ENCODE results near the gene MAGOHB. TPM values are rescaled to one million over a fixed set of nuclear protein-coding genes. Genes with fewer than 3 reads are reported as not detected.
A peak's percentile ranks its signal among the peaks of the same experiment; 100 is the strongest.

Gene MAGOHB
- total RNA-seq, 1 donor from 2014 or later, result 30.5 TPM

- DNase-seq (ENCODE audit: low read depth), result peak; percentile 83
- peak overlapping the region; percentile 97 for H3K27ac Mint-ChIP-seq (ENCODE audit: unreplicated experiment)
- no peaks in the 10 kb centered on the region for H3K9me3 Mint-ChIP-seq (ENCODE audit: unreplicated experiment)
- FAIRE-seq, result peak; percentile 99
- H3K4me1 Mint-ChIP-seq (ENCODE audit: low read depth, unreplicated experiment), result peaks cover 34% of the 10 kb centered on the region
- Histone ChIP-seq H4K20me1 (ENCODE audit: insufficient read depth, low read length) (no peaks in the 10 kb centered on the region), H3K27me3 (ENCODE audit: insufficient read depth, low read length) (no peaks in the 10 kb centered on the region), H3K9me3 (ENCODE audit: insufficient read depth, low read depth, low read length) (no peaks in the 10 kb centered on the region), H3K79me2 (ENCODE audit: insufficient read depth, low read length) (no peaks in the 10 kb centered on the region), H3K4me2 (ENCODE audit: low read length) (peak overlapping the region; percentile 48), H3K36me3 (ENCODE audit: insufficient read depth, low read length) (no peaks in the 10 kb centered on the region), H3K9ac (ENCODE audit: low read length) (peak overlapping the region; percentile 34), H3K4me1 (ENCODE audit: insufficient read depth, low read length) (peaks cover 10% of the 10 kb centered on the region), H2AFZ (ENCODE audit: low read depth, low read length) (peak overlapping the region; percentile 6), H3K4me3 (ENCODE audit: insufficient read depth, low read depth, low read length) (no peak overlapping the region), H3K27ac (ENCODE audit: low read depth, low read length) (peak overlapping the region; percentile 76)
- no peak overlapping the region for H3K4me3 Mint-ChIP-seq (ENCODE audit: unreplicated experiment)
- H3K27me3 Mint-ChIP-seq (ENCODE audit: low read depth, unreplicated experiment), result no peaks in the 10 kb centered on the region
- H3K36me3 Mint-ChIP-seq (ENCODE audit: low read depth, unreplicated experiment), result no peaks in the 10 kb centered on the region
- TF ChIP-seq CTCF (IDR thresholded peaks at IDR 0.05; ENCODE audit: insufficient read depth, low read depth, low read length), result no peak
- no peak for TF ChIP-seq EZH2 (IDR thresholded peaks at IDR 0.05; ENCODE audit: insufficient read depth, low read length)
Observed at GRCh38 chr12:10618338-10618987, 5.1 kb upstream of the MAGOHB start.

GRCh38 chr12:10617863-10618262 lies 4.5 kb upstream of the MAGOHB start:
- Histone ChIP-seq H3K4me3 (ENCODE audit: insufficient read depth, low read depth, low read length) (no peak overlapping the region), H2AFZ (ENCODE audit: low read depth, low read length) (peak overlapping the region; percentile 40), H4K20me1 (ENCODE audit: insufficient read depth, low read length) (no peaks in the 10 kb centered on the region), H3K79me2 (ENCODE audit: insufficient read depth, low read length) (peaks cover 5% of the 10 kb centered on the region), H3K36me3 (ENCODE audit: insufficient read depth, low read length) (no peaks in the 10 kb centered on the region), H3K9me3 (ENCODE audit: insufficient read depth, low read depth, low read length) (no peaks in the 10 kb centered on the region), H3K4me2 (ENCODE audit: low read length) (peak overlapping the region; percentile 48), H3K9ac (ENCODE audit: low read length) (peak overlapping the region; percentile 34), H3K27ac (ENCODE audit: low read depth, low read length) (peak overlapping the region; percentile 76), H3K27me3 (ENCODE audit: insufficient read depth, low read length) (no peaks in the 10 kb centered on the region), H3K4me1 (ENCODE audit: insufficient read depth, low read length) (peaks cover 10% of the 10 kb centered on the region)
- TF ChIP-seq CTCF (IDR thresholded peaks at IDR 0.05; ENCODE audit: insufficient read depth, low read depth, low read length) (no peak), EZH2 (IDR thresholded peaks at IDR 0.05; ENCODE audit: insufficient read depth, low read length) (no peak)
- Mint-ChIP-seq H3K27me3 (ENCODE audit: low read depth, unreplicated experiment) (no peaks in the 10 kb centered on the region), H3K9me3 (ENCODE audit: unreplicated experiment) (no peaks in the 10 kb centered on the region), H3K4me1 (ENCODE audit: low read depth, unreplicated experiment) (peaks cover 34% of the 10 kb centered on the region), H3K36me3 (ENCODE audit: low read depth, unreplicated experiment) (no peaks in the 10 kb centered on the region), H3K27ac (ENCODE audit: unreplicated experiment) (peak overlapping the region; percentile 97), H3K4me3 (ENCODE audit: unreplicated experiment) (no peak overlapping the region)
- peak; percentile 41 for FAIRE-seq
- no peak for DNase-seq (ENCODE audit: low read depth)

- Histone ChIP-seq H3K9me3 (ENCODE audit: insufficient read depth, low read depth, low read length) (no peaks in the 10 kb centered on the region), H3K4me3 (ENCODE audit: insufficient read depth, low read depth, low read length) (no peak overlapping the region), H3K9ac (ENCODE audit: low read length) (no peak overlapping the region), H2AFZ (ENCODE audit: low read depth, low read length) (no peak overlapping the region), H3K79me2 (ENCODE audit: insufficient read depth, low read length) (peaks cover 28% of the 10 kb centered on the region), H3K27ac (ENCODE audit: low read depth, low read length) (no peak overlapping the region), H3K4me2 (ENCODE audit: low read length) (no peak overlapping the region), H4K20me1 (ENCODE audit: insufficient read depth, low read length) (no peaks in the 10 kb centered on the region), H3K36me3 (ENCODE audit: insufficient read depth, low read length) (no peaks in the 10 kb centered on the region), H3K27me3 (ENCODE audit: insufficient read depth, low read length) (no peaks in the 10 kb centered on the region), H3K4me1 (ENCODE audit: insufficient read depth, low read length) (peaks cover 17% of the 10 kb centered on the region)
- FAIRE-seq (no peak), DNase-seq (ENCODE audit: low read depth) (no peak)
- peak overlapping the region; percentile 47 for H3K4me3 Mint-ChIP-seq (ENCODE audit: unreplicated experiment)
- no peak overlapping the region for H3K27ac Mint-ChIP-seq (ENCODE audit: unreplicated experiment)
- H3K36me3 Mint-ChIP-seq (ENCODE audit: low read depth, unreplicated experiment), result no peaks in the 10 kb centered on the region
- TF ChIP-seq EZH2 (IDR thresholded peaks at IDR 0.05; ENCODE audit: insufficient read depth, low read length) (no peak), CTCF (IDR thresholded peaks at IDR 0.05; ENCODE audit: insufficient read depth, low read depth, low read length) (no peak)
- peaks cover 32% of the 10 kb centered on the region for H3K4me1 Mint-ChIP-seq (ENCODE audit: low read depth, unreplicated experiment)
- H3K9me3 Mint-ChIP-seq (ENCODE audit: unreplicated experiment), result no peaks in the 10 kb centered on the region
- H3K27me3 Mint-ChIP-seq (ENCODE audit: low read depth, unreplicated experiment), result no peaks in the 10 kb centered on the region
Observed at GRCh38 chr12:10615532-10615931, 2.1 kb upstream of the MAGOHB start.
